ENCODE measurements around the gene NR3C1.

NR3C1 gene

GRCh38 chr5:143426437-143426991 is 23.0 kb upstream of the NR3C1 start:
- DNase-seq (ENCODE audit: insufficient read length, low spot score): no peak
- FAIRE-seq: no peak
- TF ChIP-seq CTCF (IDR thresholded peaks at IDR 0.05; ENCODE audit: insufficient read depth, missing control alignments): no peak

GRCh38 chr5:143425835-143426234 is 22.3 kb upstream of the NR3C1 start:
- FAIRE-seq (no peak), DNase-seq (ENCODE audit: insufficient read length, low spot score) (no peak)
- no peak for TF ChIP-seq CTCF (IDR thresholded peaks at IDR 0.05; ENCODE audit: insufficient read depth, missing control alignments)

GRCh38 chr5:143418140-143418866 is 14.8 kb upstream of the NR3C1 start:
- no peak for DNase-seq (ENCODE audit: insufficient read length, low spot score)
- TF ChIP-seq CTCF (IDR thresholded peaks at IDR 0.05; ENCODE audit: insufficient read depth, missing control alignments): no peak
- no peak for FAIRE-seq

GRCh38 chr5:143417503-143418139 is 14.1 kb upstream of the NR3C1 start:
- TF ChIP-seq CTCF (IDR thresholded peaks at IDR 0.05; ENCODE audit: insufficient read depth, missing control alignments): no peak
- FAIRE-seq (no peak), DNase-seq (ENCODE audit: insufficient read length, low spot score) (no peak)

- FAIRE-seq (no peak), DNase-seq (ENCODE audit: insufficient read length, low spot score) (no peak)
- TF ChIP-seq CTCF (IDR thresholded peaks at IDR 0.05; ENCODE audit: insufficient read depth, missing control alignments): no peak
Observed at GRCh38 chr5:143416411-143416810, 12.9 kb upstream of the NR3C1 start.

- DNase-seq (ENCODE audit: insufficient read length, low spot score): no peak
- FAIRE-seq: no peak
- no peak for TF ChIP-seq CTCF (IDR thresholded peaks at IDR 0.05; ENCODE audit: insufficient read depth, missing control alignments)
Observed at GRCh38 chr5:143413958-143414669, 10.6 kb upstream of the NR3C1 start.

Data from D721Med (cell line).